Activated effector memory CD4-positive, alpha-beta T cell treated with anti-CD3 and anti-CD28 coated beads, Interleukin-2, amount 50 U/mL, for 16 hours (primary cell): ENCODE data around the gene TEC.
"Not testable (repeated sequence)": the region's sequence is repeated elsewhere in the genome, so short reads cannot be mapped to it uniquely, and the experiment has no call there.

Experiments used
- DNase-seq: peaks from one replicate; pipeline ENCODE4 v3.0.0-alpha.2; 2020

Gene TEC

GRCh38 chr4:48237996-48238645, 31.5 kb downstream of the TEC start:
- DNase-seq: no peak

GRCh38 chr4:48235050-48235449, 34.6 kb downstream of the TEC start:
- DNase-seq: no peak

- no peak for DNase-seq
These were observed 35.1 kb downstream of the TEC start for GRCh38 chr4:48234575-48234974.

- DNase-seq: no peak
These were observed 40.7 kb downstream of the TEC start for GRCh38 chr4:48228949-48229348.

- no peak for DNase-seq
These were observed 42.0 kb downstream of the TEC start for GRCh38 chr4:48227662-48228061.

GRCh38 chr4:48226199-48226598, 43.4 kb downstream of the TEC start:
- DNase-seq: no peak

- DNase-seq: no peak
These were observed 44.1 kb downstream of the TEC start for GRCh38 chr4:48225368-48226141.

GRCh38 chr4:48224606-48225005, 45.0 kb downstream of the TEC start:
- DNase-seq: no peak

- DNase-seq: no peak
These were observed 45.9 kb downstream of the TEC start for GRCh38 chr4:48223633-48224295.

- no peak for DNase-seq
These were observed 47.1 kb downstream of the TEC start for GRCh38 chr4:48222491-48222890.

- DNase-seq: not testable (repeated sequence)
These were observed 50.2 kb downstream of the TEC start for GRCh38 chr4:48219430-48219829.

- DNase-seq: no peak
These were observed 53.1 kb downstream of the TEC start for GRCh38 chr4:48216563-48216962.

- no peak for DNase-seq
These were observed 53.7 kb downstream of the TEC start for GRCh38 chr4:48215977-48216376.

GRCh38 chr4:48212165-48212564, 57.5 kb downstream of the TEC start:
- no peak for DNase-seq

- no peak for DNase-seq
These were observed 58.7 kb downstream of the TEC start for GRCh38 chr4:48210966-48211328.

GRCh38 chr4:48205626-48206025, 64.0 kb downstream of the TEC start:
- no peak for DNase-seq

GRCh38 chr4:48205107-48205506, 64.5 kb downstream of the TEC start:
- no peak for DNase-seq

GRCh38 chr4:48203819-48204218, 65.8 kb downstream of the TEC start:
- no peak for DNase-seq

GRCh38 chr4:48197643-48198237, 71.9 kb downstream of the TEC start:
- no peak for DNase-seq

GRCh38 chr4:48196758-48197504, 72.7 kb downstream of the TEC start:
- no peak for DNase-seq

GRCh38 chr4:48195853-48196252, 73.8 kb downstream of the TEC start:
- DNase-seq: no peak

- DNase-seq: no peak
These were observed 74.3 kb downstream of the TEC start for GRCh38 chr4:48195374-48195773.

- DNase-seq: no peak
These were observed 74.7 kb downstream of the TEC start for GRCh38 chr4:48194971-48195370.
